HepG2 (cell line): ENCODE results near the gene METAP1D. TPM values are rescaled to one million over a fixed set of nuclear protein-coding genes. Genes with fewer than 3 reads are reported as not detected.

Experiments
- ATAC-seq: fragments of 200-7000 bp; cut with Tn5 transposase; 3 replicates; pipeline ENCODE4 v1.9.1; 2020; ENCODE audit warnings: mild to moderate bottlenecking, moderate library complexity
- BruUV-seq: library from RNA; stranded (reverse); fragments of 400-500 nt; replicated peaks from 2 replicates; lab custom pipeline; 2021; lab: Mats Ljungman, UMichigan
- CTCF ChIA-PET: fragments of 300-600 bp; formaldehyde crosslinking; extraction: SDS; loops from one replicate; lab custom pipeline; 2021; ENCODE audit warnings: low total read pairs, inconsistent platforms, low intra/inter-chr PET ratio; lab: Yijun Ruan, JAX
- POLR2A ChIA-PET: fragments of 350-600 bp; sonication (Branson Sonifier 250); formaldehyde crosslinking; loops from one replicate; lab custom pipeline; 2020; ENCODE audit warnings: antibody characterized with exemption, inconsistent platforms; lab: Yijun Ruan, JAX
- DNase-seq: peaks from one replicate; pipeline ENCODE4 v3.0.0-alpha.2; 2015; ENCODE audit warnings: low spot score
- FAIRE-seq: peaks from 3 replicates; lab custom pipeline; 2011; peaks lifted over from hg19 to GRCh38; lab: Jason Lieb, UNC
- H2AFZ ChIP-seq: one replicate; pipeline ENCODE4 v1.6.1; 2011; ENCODE audit warnings: low read length, inconsistent platforms
- H3K27ac ChIP-seq: fragments of 300-600 bp; 3 replicates; pipeline ENCODE4 v1.8.0; 2011; ENCODE audit warnings: mixed run types, mild to moderate bottlenecking, mixed read lengths, low read length, inconsistent platforms; ENCODE audit not compliant: insufficient read depth; ENCODE audit errors: extremely low read length
- H3K27me3 ChIP-seq, 2 experiments: fragments of 200-600 bp in 1 of 2; 2 replicates in 1 of 2; 3 replicates in 1 of 2; pipeline versions ENCODE4 v1.6.0 to v1.8.0; 2011; ENCODE audit warnings: low read length in 2 of 2, mild to moderate bottlenecking in 2 of 2, moderate library complexity in 2 of 2, inconsistent platforms in 1 of 2; ENCODE audit not compliant: insufficient read depth in 2 of 2, control insufficient read depth in 1 of 2
- H3K36me3 ChIP-seq, 2 experiments: fragments of 200-600 bp in 1 of 2; replicated peaks in 1 of 2; 2 replicates in 1 of 2; 3 replicates in 1 of 2; pipeline versions ENCODE4 v1.5.1 to v1.8.0; 2011; ENCODE audit warnings: low read length in 2 of 2, inconsistent platforms in 1 of 2; ENCODE audit not compliant: insufficient read depth in 2 of 2, control insufficient read depth in 1 of 2
- H3K4me1 ChIP-seq: 2 replicates; pipeline ENCODE4 v1.5.1; 2012; ENCODE audit warnings: low read length, inconsistent platforms; ENCODE audit not compliant: insufficient read depth
- H3K4me2 ChIP-seq: 2 replicates; pipeline ENCODE4 v1.6.0; 2011; ENCODE audit warnings: low read depth, low read length, inconsistent platforms
- H3K4me3 ChIP-seq, 3 experiments: fragments of 200-600 bp in 1 of 3; sonication (generic), shearing (Covaris generic) in 1 of 3; replicated peaks in 1 of 3; 2 replicates each; pipeline ENCODE4 v1.5.1; 2011 to 2016; ENCODE audit warnings: low read length in 3 of 3, inconsistent platforms in 2 of 3, low read depth in 2 of 3, mild to moderate bottlenecking in 2 of 3, control low read depth in 1 of 3, mixed read lengths in 1 of 3; ENCODE audit not compliant: insufficient read depth in 1 of 3
- H3K79me2 ChIP-seq: one replicate; pipeline ENCODE4 v1.6.1; 2011; ENCODE audit warnings: low read length, inconsistent platforms; ENCODE audit not compliant: insufficient read depth
- H3K9ac ChIP-seq: 2 replicates; pipeline ENCODE4 v1.6.0; 2011; ENCODE audit warnings: mild to moderate bottlenecking, low read depth, low read length, inconsistent platforms; ENCODE audit not compliant: insufficient read depth
- H3K9me3 ChIP-seq: 2 replicates; pipeline ENCODE4 v1.5.1; 2012; ENCODE audit warnings: mild to moderate bottlenecking, low read length
- H4K20me1 ChIP-seq: 2 replicates; pipeline ENCODE4 v1.6.0; 2011; ENCODE audit warnings: inconsistent platforms, mild to moderate bottlenecking, low read length, moderate library complexity; ENCODE audit not compliant: insufficient read depth
- PRDM10 ChIP-seq: sonication (generic); formaldehyde crosslinking; IDR thresholded peaks from 2 replicates; pipeline ENCODE4 v1.4.0; 2020; ENCODE audit warnings: low read depth, missing genetic modification reagents
- ZNF10 ChIP-seq: sonication (generic); formaldehyde crosslinking; IDR thresholded peaks from 2 replicates; pipeline ENCODE4 v1.4.0; 2020; ENCODE audit warnings: mild to moderate bottlenecking, low read depth, missing genetic modification reagents, borderline replicate concordance
- ZNF3 ChIP-seq: IDR thresholded peaks from 2 replicates; pipeline ENCODE4 v1.7.0; 2017; ENCODE audit warnings: inconsistent platforms
- ZNF574 ChIP-seq: sonication (generic); formaldehyde crosslinking; IDR thresholded peaks from 2 replicates; pipeline ENCODE4 v1.4.0; 2020; ENCODE audit warnings: missing genetic modification reagents
- WGBS: methylation state at CpG from one replicate; pipeline ENCODE4 v1.1.6; 2017; ENCODE audit warnings: low lambda C conversion rate; 5-methylcytosine and 5-hydroxymethylcytosine counted together
- in situ Hi-C: cut with HindIII; loops from 2 replicates; pipeline ENCODE4 v1.10.0; 2017; ENCODE audit warnings: low pct_unique_long_range_greater_than_20kb; ENCODE audit not compliant: extremely low pct_ligation_motif_present
- intact Hi-C: fragments of 100-400 bp; cut with micrococcal nuclease; formaldehyde crosslinking; loops from one replicate; pipeline ENCODE4 v1.10.0; 2022; ENCODE audit not compliant: unreplicated experiment
- polyA plus RNA-seq, 8 experiments: library from polyadenylated mRNA; depleted of rRNA in 3 of 8; stranded (reverse) in 7 of 8; unstranded in 1 of 8; fragments of >200 nt; fragmentation: Illumina TruSeq in 4 of 8; extraction: Trizol in 4 of 8; gene quantifications; 2 replicates each; pipeline versions ENCODE4 v1.2.1 to v1.2.3, GENCODE V29; 2011 to 2016; ENCODE audit warnings: low read depth in 4 of 8, missing spikeins in 1 of 8, mixed read lengths in 1 of 8; ENCODE audit not compliant: insufficient read depth in 1 of 8
- total RNA-seq, 5 experiments: library from RNA; depleted of rRNA; stranded (reverse); fragments of >200 nt; fragmentation: Illumina TruSeq; extraction: Trizol; gene quantifications; 2 replicates each; pipeline ENCODE4 v1.2.3, GENCODE V29; 2016; ENCODE audit warnings: low read depth in 1 of 5
- TF ChIP-seq, protein P1 (sequence below): sonication (generic); formaldehyde crosslinking; IDR thresholded peaks from 2 replicates; pipeline ENCODE4 v1.4.0; 2020; ENCODE audit warnings: missing genetic modification reagents

METAP1D gene
- total and polyA plus RNA-seq, 2 of the 13 experiments (the other 11 are each of a cell fraction or from before 2014, with no cell fraction given): 14.7 to 21.6 TPM

DNA sequence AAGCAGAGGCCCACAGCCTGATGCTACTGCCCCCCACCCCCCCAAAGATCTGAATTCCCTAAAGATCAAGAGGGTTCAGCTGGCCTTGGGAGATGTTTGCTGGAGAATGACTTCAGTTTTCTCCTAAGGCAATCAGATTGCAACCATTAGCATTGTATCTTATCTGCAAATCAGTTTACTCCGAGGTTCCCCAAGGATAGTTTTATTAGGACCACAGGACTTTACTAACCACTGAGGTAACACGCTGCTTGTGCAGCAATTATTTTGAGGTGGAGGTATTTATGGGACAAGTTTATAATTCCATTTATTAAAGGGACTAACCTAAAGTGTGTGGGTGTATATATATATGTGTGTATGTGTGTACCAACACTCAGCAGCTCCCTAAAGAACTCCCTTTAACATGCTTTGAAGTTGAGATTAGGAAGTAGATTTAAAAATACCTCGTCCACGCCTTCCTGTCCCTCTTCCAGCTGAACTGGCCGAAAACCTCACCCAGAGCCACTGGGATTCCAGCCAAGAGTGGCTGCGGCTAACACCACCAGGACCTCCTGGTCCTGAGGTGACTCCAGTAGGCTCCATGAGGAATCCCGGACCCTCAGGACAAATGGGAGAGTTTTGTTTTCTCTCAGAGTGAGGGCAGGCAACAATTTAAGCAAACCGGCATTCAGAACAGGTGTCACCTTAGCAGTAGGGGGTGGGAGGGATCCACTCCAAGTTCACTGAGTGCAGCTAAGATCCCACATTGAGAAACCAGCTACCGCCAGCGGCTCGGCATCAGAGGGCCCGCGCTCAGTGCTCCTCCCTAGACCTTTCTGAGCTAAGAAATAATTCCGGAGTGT is 82.6 kb downstream of the METAP1D start:
- 15% methylated on average over 14 of the region's 14 CpGs for WGBS
- no peaks in the 10 kb centered on the region for H3K36me3 ChIP-seq
- no peak for ATAC-seq
- CTCF ChIA-PET: no interaction called here
- no peak overlapping the region for H3K27ac ChIP-seq
- H3K4me3 ChIP-seq: peak overlapping the region in 2 of 3 experiments; percentile 50 to 60; a peak in 4 of 6 replicates
- intact Hi-C loops (no loop called here), in situ Hi-C loops (no loop called here)
- no peaks in the 10 kb centered on the region for H3K79me2 ChIP-seq
- DNase-seq: no peak
- no peak for FAIRE-seq
- no peak overlapping the region for H2AFZ ChIP-seq
- peaks cover 70% of the 10 kb centered on the region for H3K4me1 ChIP-seq
- H3K9me3 ChIP-seq: no peaks in the 10 kb centered on the region
- H3K9ac ChIP-seq: no peak overlapping the region
- TF ChIP-seq PRDM10 (CRISPR knock-in tag) (no peak), ZNF3 (0 out of 2 replicates have a peak, but pooled peaks have one; percentile 64), ZNF574 (CRISPR knock-in tag) (0 out of 2 replicates have a peak, but pooled peaks have one; percentile 13), ZNF10 (CRISPR knock-in tag) (no peak)
- TF ChIP-seq, protein P1, sequence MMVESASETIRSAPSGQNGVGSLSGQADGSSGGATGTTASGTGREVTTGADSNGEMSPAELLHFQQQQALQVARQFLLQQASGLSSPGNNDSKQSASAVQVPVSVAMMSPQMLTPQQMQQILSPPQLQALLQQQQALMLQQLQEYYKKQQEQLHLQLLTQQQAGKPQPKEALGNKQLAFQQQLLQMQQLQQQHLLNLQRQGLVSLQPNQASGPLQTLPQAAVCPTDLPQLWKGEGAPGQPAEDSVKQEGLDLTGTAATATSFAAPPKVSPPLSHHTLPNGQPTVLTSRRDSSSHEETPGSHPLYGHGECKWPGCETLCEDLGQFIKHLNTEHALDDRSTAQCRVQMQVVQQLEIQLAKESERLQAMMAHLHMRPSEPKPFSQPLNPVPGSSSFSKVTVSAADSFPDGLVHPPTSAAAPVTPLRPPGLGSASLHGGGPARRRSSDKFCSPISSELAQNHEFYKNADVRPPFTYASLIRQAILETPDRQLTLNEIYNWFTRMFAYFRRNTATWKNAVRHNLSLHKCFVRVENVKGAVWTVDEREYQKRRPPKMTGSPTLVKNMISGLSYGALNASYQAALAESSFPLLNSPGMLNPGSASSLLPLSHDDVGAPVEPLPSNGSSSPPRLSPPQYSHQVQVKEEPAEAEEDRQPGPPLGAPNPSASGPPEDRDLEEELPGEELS (CRISPR knock-in tag): no peak
- no TSS peak for BruUV-seq
- peaks cover 3% of the 10 kb centered on the region; the same call in 1 of the 2 replicates for H4K20me1 ChIP-seq
- H3K4me2 ChIP-seq: peak overlapping the region; percentile 98
- peaks cover 11 to 57% of the 10 kb centered on the region in 2 experiments; a peak in 4 of 5 replicates for H3K27me3 ChIP-seq
- POLR2A ChIA-PET: interaction anchor here (0.5 to 4.9 kb wide), 6 partner anchors 17 to 160 kb away, joined by 3 to 42 read pairs (median 4); partner anchors contain the start of genes DLX2 and HAT1
